GM10248 (cell line): ENCODE measurements around the gene ADCY6.

Experiments used
- CTCF ChIA-PET: fragments of 300-600 bp; sonication (Branson Sonifier 250); formaldehyde crosslinking; extraction: SDS; loops from one replicate; lab custom pipeline; 2021; ENCODE audit warnings: antibody characterized with exemption; lab: Yijun Ruan, JAX
- POLR2A ChIA-PET: fragments of 350-650 bp; sonication (Branson Sonifier 250); formaldehyde crosslinking; extraction: SDS; loops from one replicate; lab custom pipeline; 2020; ENCODE audit warnings: antibody characterized with exemption; lab: Yijun Ruan, JAX
- DNase-seq: peaks from one replicate; pipeline ENCODE4 v3.0.0; 2012; ENCODE audit errors: extremely low spot score
- CTCF ChIP-seq: IDR thresholded peaks from 2 replicates; pipeline ENCODE4 v1.5.1; 2012; ENCODE audit warnings: mild to moderate bottlenecking, low read depth; ENCODE audit errors: extremely low read depth, missing control alignments, control extremely low read depth

ADCY6 gene

GRCh38 chr12:48800457-48800856 is 11.6 kb upstream of the ADCY6 start:
- ChIA-PET CTCF (interaction anchor here (1.0 to 1.5 kb wide), 2 partner anchors 15 to 47 kb away, joined by 3 to 7 read pairs; no protein-coding TSS in a partner anchor), POLR2A (no interaction called here)
- no peak for TF ChIP-seq CTCF
- DNase-seq: no peak

GRCh38 chr12:48796976-48797375 is 8.1 kb upstream of the ADCY6 start:
- no peak for DNase-seq
- POLR2A ChIA-PET: no interaction called here
- CTCF ChIA-PET: interaction anchor here (1.1 to 7.2 kb wide), 19 partner anchors 8 to 172 kb away, joined by 3 to 236 read pairs (median 5); no protein-coding TSS in a partner anchor
- no peak for TF ChIP-seq CTCF

DNA sequence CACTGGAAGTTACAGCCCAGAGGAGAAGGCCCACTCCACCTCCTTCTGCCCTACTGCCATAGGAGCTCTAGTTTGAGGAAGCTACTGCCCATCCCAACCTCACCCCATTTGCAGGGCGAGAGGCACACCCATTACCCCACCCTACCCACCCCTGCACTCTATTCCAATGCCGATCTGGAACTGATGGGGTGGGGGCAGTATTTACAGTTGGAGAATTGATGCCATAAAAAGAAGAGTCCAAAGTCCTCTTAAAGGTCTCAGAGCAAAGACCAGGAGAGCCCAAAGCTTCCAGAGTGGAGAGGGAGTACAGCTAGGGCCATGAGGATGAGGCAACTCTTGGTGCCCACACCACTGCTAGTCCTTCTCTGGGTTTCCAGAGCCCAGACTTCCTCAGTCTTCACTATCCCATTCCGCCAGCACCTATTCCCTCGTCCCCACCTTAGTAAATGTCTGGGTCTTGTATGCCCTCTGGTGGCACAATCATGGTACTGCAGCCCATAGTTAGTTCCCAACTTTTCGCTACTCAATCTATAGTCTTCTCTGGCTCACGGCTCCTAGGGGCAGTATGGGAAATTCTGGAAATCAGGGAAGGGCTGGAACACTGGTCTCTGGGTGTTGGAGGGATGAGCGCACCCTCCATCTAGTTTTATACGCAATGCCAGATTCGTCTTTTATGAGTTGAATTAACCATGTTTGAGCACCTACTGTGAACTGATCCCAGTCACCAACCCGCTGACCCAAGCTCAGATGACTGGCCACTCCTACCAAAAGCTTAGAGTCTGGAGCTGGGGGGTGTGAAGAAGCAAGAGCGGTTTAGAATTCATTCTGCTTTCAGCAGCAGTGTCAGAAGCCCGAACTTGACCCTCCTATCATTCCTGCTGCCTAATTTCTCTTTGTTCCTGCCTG is 6.9 kb upstream of the ADCY6 start:
- ChIA-PET CTCF (interaction anchor here (0.7 to 7.2 kb wide), 31 partner anchors 9 to 254 kb away, joined by 3 to 236 read pairs (median 5); no protein-coding TSS in a partner anchor), POLR2A (interaction anchor here (0.5 to 0.6 kb wide), 2 partner anchors 153 to 439 kb away, joined by 3 to 4 read pairs; no protein-coding TSS in a partner anchor)
- TF ChIP-seq CTCF: peak; percentile 91
- peak; percentile 80 for DNase-seq

GRCh38 chr12:48794870-48795269 is 6.0 kb upstream of the ADCY6 start:
- CTCF ChIA-PET: interaction anchor here (0.8 to 7.2 kb wide), 17 partner anchors 10 to 253 kb away, joined by 3 to 236 read pairs (median 7); no protein-coding TSS in a partner anchor
- no peak for DNase-seq
- POLR2A ChIA-PET: no interaction called here
- TF ChIP-seq CTCF: no peak

DNA sequence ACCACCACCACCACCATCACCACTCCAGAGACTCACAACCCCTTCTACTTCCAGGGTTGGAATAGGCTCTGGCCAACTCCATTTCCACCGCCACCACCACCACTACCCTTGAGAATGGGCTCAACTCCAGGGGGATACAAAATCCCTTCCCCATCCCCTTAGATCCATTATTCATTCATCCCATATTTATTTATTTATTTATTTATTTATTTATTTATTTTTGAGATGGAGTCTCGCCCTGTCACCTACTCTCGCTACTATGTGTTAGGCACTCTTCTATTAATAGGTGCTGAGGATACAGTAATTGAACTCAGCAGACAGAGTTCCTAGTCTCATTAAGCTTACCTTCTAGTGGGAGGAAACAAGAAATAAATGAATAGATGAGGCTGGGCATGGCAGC is 4.8 kb upstream of the ADCY6 start:
- no peak for DNase-seq
- no peak for TF ChIP-seq CTCF
- ChIA-PET POLR2A (no interaction called here), CTCF (interaction anchor here (1.8 to 7.2 kb wide), 6 partner anchors 10 to 43 kb away, joined by 5 to 236 read pairs (median 32); no protein-coding TSS in a partner anchor)

GRCh38 chr12:48789858-48790326 is 1.0 kb upstream of the ADCY6 start:
- CTCF ChIA-PET: interaction anchor here (0.9 to 2.2 kb wide), 3 partner anchors 31 to 37 kb away, joined by 3 to 12 read pairs (median 4); no protein-coding TSS in a partner anchor
- POLR2A ChIA-PET: no interaction called here
- TF ChIP-seq CTCF: no peak
- DNase-seq: no peak
